DND-41 (cell line): Measurements from ENCODE around the gene TIMP1.

Experiments used
- ATAC-seq: fragments of 200-7000 bp; cut with Tn5 transposase; 3 replicates; pipeline ENCODE4 v1.9.1; 2021; ENCODE audit warnings: low read depth; ENCODE audit not compliant: insufficient read depth
- DNase-seq: peaks from one replicate; pipeline ENCODE4 v3.0.0-alpha.2; 2020
- H2AFZ ChIP-seq: 2 replicates; pipeline ENCODE4 v1.6.0; 2012; ENCODE audit warnings: low read depth, low read length
- H3K27ac ChIP-seq: 2 replicates; pipeline ENCODE4 v1.5.1; 2012; ENCODE audit warnings: low read length, inconsistent platforms
- H3K27me3 ChIP-seq: fragments of 200-600 bp; sonication (generic); 2 replicates; pipeline ENCODE4 v1.6.0; 2012; ENCODE audit warnings: low read length, mild to moderate bottlenecking, inconsistent platforms; ENCODE audit not compliant: insufficient read depth, poor library complexity
- H3K36me3 ChIP-seq: 2 replicates; pipeline ENCODE4 v1.5.1; 2012; ENCODE audit warnings: low read length, inconsistent platforms; ENCODE audit not compliant: insufficient read depth
- H3K4me1 ChIP-seq: 2 replicates; pipeline ENCODE4 v1.5.1; 2012; ENCODE audit warnings: mild to moderate bottlenecking, low read length; ENCODE audit not compliant: insufficient read depth
- H3K4me2 ChIP-seq: 2 replicates; pipeline ENCODE4 v1.6.0; 2012; ENCODE audit warnings: mild to moderate bottlenecking, moderate library complexity, low read length, inconsistent platforms; ENCODE audit not compliant: insufficient read depth
- H3K4me3 ChIP-seq, 2 experiments: fragments of 200-600 bp in 1 of 2; shearing (Covaris generic) in 1 of 2; 2 replicates each; pipeline ENCODE4 v1.5.1; 2012 to 2016; ENCODE audit warnings: inconsistent platforms in 2 of 2, low read length in 2 of 2, mild to moderate bottlenecking in 2 of 2, low read depth in 1 of 2, moderate library complexity in 1 of 2
- H3K79me2 ChIP-seq: 2 replicates; pipeline ENCODE4 v1.6.0; 2012; ENCODE audit warnings: low read length, inconsistent platforms; ENCODE audit not compliant: insufficient read depth
- H3K9ac ChIP-seq: 2 replicates; pipeline ENCODE4 v1.6.0; 2012; ENCODE audit warnings: low read depth, mild to moderate bottlenecking, inconsistent platforms, low read length, moderate library complexity
- H3K9me3 ChIP-seq: 2 replicates; pipeline ENCODE4 v1.5.1; 2012; ENCODE audit warnings: low read length, moderate library complexity, mild to moderate bottlenecking, inconsistent platforms; ENCODE audit not compliant: insufficient read depth, severe bottlenecking
- H4K20me1 ChIP-seq: 2 replicates; pipeline ENCODE4 v1.6.0; 2012; ENCODE audit warnings: low read length; ENCODE audit not compliant: insufficient read depth
- CTCF ChIP-seq: IDR thresholded peaks from 2 replicates; pipeline ENCODE4 v1.5.1; 2012; ENCODE audit warnings: borderline replicate concordance, low read length, moderate library complexity, mild to moderate bottlenecking; ENCODE audit not compliant: poor library complexity, severe bottlenecking; ENCODE audit errors: extremely low read depth
- EZH2 ChIP-seq: IDR thresholded peaks from 3 replicates; pipeline ENCODE4 v1.6.1; 2012; ENCODE audit warnings: borderline replicate concordance, low read depth, mild to moderate bottlenecking, moderate library complexity, low read length, inconsistent platforms; ENCODE audit not compliant: severe bottlenecking

TIMP1 gene

DNA sequence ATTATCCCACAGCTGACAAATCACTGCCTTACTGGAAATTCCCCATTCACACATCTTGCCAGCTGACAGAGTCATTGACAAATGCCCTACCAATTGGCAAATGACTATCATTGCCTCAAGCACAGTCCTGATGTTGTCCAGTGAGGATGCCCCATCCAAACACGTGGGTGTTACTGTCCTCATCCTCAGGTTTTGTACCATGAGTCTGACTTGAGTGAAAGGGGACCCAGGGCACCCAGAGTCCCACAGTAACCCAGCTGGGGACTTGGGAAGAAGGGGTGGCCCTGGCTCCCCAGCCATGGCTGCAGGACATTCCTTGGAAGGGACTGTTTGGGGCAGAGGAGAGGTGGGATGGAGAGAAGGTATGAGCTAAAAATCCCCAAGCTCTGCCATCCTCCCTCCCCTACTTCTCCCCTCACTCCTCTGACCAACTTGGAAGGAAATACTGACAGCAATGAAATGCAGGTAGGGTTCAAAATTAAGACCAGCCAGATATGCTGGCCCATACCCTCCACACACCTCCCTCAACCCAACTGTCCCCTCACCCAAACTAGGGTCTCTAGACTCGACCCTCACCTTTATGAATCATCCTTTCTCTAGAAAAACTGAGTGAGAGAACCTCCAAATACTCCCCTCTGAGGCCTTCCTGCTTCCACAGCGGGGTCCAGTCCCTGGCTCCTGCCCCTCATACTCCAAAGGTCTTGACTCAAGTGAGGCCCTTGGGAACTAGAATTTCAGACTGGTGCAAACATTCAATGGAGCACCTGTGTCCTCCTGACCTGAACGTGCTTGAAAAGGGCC lies 5.1 kb downstream of the TIMP1 start:
- no peaks in the 10 kb centered on the region for H3K27me3 ChIP-seq
- peaks cover 15% of the 10 kb centered on the region for H3K4me1 ChIP-seq
- no peaks in the 10 kb centered on the region for H4K20me1 ChIP-seq
- H3K4me2 ChIP-seq, result no peak overlapping the region
- no peak overlapping the region for H2AFZ ChIP-seq
- TF ChIP-seq CTCF (no peak), EZH2 (no peak)
- H3K9ac ChIP-seq, result no peak overlapping the region
- no peak overlapping the region for H3K27ac ChIP-seq
- no peak for DNase-seq
- H3K4me3 ChIP-seq, result no peak overlapping the region
- no peaks in the 10 kb centered on the region for H3K9me3 ChIP-seq
- ATAC-seq, result no peak
- H3K79me2 ChIP-seq, result no peaks in the 10 kb centered on the region
- H3K36me3 ChIP-seq, result no peaks in the 10 kb centered on the region

GRCh38 chrX:47587906-47588735 lies 5.9 kb downstream of the TIMP1 start:
- no peak overlapping the region for H3K9ac ChIP-seq
- ATAC-seq, result no peak
- no peak overlapping the region for H3K4me2 ChIP-seq
- no peaks in the 10 kb centered on the region for H3K9me3 ChIP-seq
- no peaks in the 10 kb centered on the region for H3K27me3 ChIP-seq
- H4K20me1 ChIP-seq, result no peaks in the 10 kb centered on the region
- H2AFZ ChIP-seq, result no peak overlapping the region
- no peak overlapping the region for H3K27ac ChIP-seq
- no peaks in the 10 kb centered on the region for H3K36me3 ChIP-seq
- no peak for DNase-seq
- no peak overlapping the region for H3K4me3 ChIP-seq
- H3K4me1 ChIP-seq, result peaks cover 7% of the 10 kb centered on the region
- no peak for TF ChIP-seq EZH2
- H3K79me2 ChIP-seq, result no peaks in the 10 kb centered on the region

DNA sequence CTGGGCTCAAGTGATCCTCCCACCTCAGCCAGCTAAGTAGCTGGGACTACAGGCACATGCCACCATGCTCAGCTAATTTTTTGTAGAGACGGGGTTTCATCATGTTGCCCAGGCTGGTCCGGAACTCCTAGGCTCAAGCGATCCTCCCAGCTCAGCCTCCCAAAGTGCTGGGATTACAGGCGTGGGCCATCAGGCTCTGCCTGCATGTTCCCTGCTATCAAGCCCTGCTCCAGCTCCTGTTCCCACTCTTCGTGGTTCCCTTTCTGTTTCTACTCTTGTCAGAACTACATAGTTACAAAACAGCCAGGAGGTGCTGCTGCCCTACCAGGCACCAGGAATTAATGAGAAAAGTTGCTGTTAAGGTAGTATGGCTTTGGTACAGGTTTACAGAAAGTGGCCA lies 8.7 kb downstream of the TIMP1 start:
- no peak for ATAC-seq
- Histone ChIP-seq H3K27ac (no peak overlapping the region), H3K36me3 (no peaks in the 10 kb centered on the region), H3K9ac (no peak overlapping the region), H4K20me1 (no peaks in the 10 kb centered on the region), H3K4me3 (no peak overlapping the region), H3K4me2 (no peak overlapping the region), H3K4me1 (peaks cover 5% of the 10 kb centered on the region), H3K9me3 (no peaks in the 10 kb centered on the region), H2AFZ (no peak overlapping the region), H3K27me3 (no peaks in the 10 kb centered on the region), H3K79me2 (no peaks in the 10 kb centered on the region)
- DNase-seq, result no peak
- no peak for TF ChIP-seq CTCF
- no peak for TF ChIP-seq EZH2

GRCh38 chrX:47593522-47593921 lies 11.3 kb downstream of the TIMP1 start:
- no peaks in the 10 kb centered on the region for H4K20me1 ChIP-seq
- no peaks in the 10 kb centered on the region for H3K79me2 ChIP-seq
- no peaks in the 10 kb centered on the region for H3K27me3 ChIP-seq
- no peak for TF ChIP-seq CTCF
- no peak for TF ChIP-seq EZH2
- no peak overlapping the region for H3K27ac ChIP-seq
- H3K9ac ChIP-seq, result no peak overlapping the region
- peaks cover 13% of the 10 kb centered on the region for H3K4me1 ChIP-seq
- H3K4me2 ChIP-seq, result no peak overlapping the region
- H2AFZ ChIP-seq, result no peak overlapping the region
- no peak overlapping the region for H3K4me3 ChIP-seq
- H3K36me3 ChIP-seq, result no peaks in the 10 kb centered on the region
- peaks cover 2% of the 10 kb centered on the region for H3K9me3 ChIP-seq
- ATAC-seq (no peak), DNase-seq (no peak)
